Testis (tissue), 3 donors: ENCODE results near the gene MAPKBP1. TPM values are rescaled to one million over a fixed set of nuclear protein-coding genes. Genes with fewer than 3 reads are reported as not detected.
"Not testable (repeated sequence)": the region's sequence is repeated elsewhere in the genome, so short reads cannot be mapped to it uniquely, and the experiment has no call there.

ENCODE experiments used
- DNase-seq: peaks from one replicate; pipeline ENCODE4 v3.0.0-alpha.2; 2019
- H3K27ac ChIP-seq, 2 donors: fragments of 200-600 bp; sonication (generic); one replicate each; pipeline ENCODE4 v1.5.1; 2019
- H3K27me3 ChIP-seq: fragments of 200-600 bp; sonication (generic); one replicate; pipeline ENCODE4 v1.5.1; 2019
- H3K36me3 ChIP-seq: fragments of 200-600 bp; sonication (generic); one replicate; pipeline ENCODE4 v1.5.1; 2017; ENCODE audit warnings: low read depth; ENCODE audit errors: missing control alignments
- H3K4me1 ChIP-seq: fragments of 200-600 bp; sonication (generic); one replicate; pipeline ENCODE4 v1.5.1; 2019
- H3K4me3 ChIP-seq, 2 donors: fragments of 200-600 bp; sonication (generic); one replicate each; pipeline ENCODE4 v1.5.1; 2017 to 2019
- H3K9me3 ChIP-seq: fragments of 200-600 bp; sonication (generic); one replicate; pipeline ENCODE4 v1.5.1; 2017
- CTCF ChIP-seq, 3 experiments: fragments of 450-650 bp in 2 of 3; fragments of 200-600 bp in 1 of 3; sonication (generic) in 1 of 3; IDR thresholded peaks; one replicate each; pipeline ENCODE4 v1.5.1; 2016 to 2019; ENCODE audit warnings: antibody characterized with exemption in 3 of 3, mild to moderate bottlenecking in 2 of 3, moderate library complexity in 1 of 3
- POLR2A ChIP-seq: fragments of 450-650 bp; IDR thresholded peaks from one replicate; pipeline ENCODE4 v1.6.1; 2017; ENCODE audit warnings: antibody characterized with exemption, mild to moderate bottlenecking, moderate library complexity
- whole genome bisulfite sequencing, 2 donors: methylation state at CpG; one replicate each; pipeline ENCODE4 v1.1.5; 2018; 5-methylcytosine and 5-hydroxymethylcytosine counted together
- intact Hi-C: fragments of 100-400 bp; cut with DNase I; formaldehyde crosslinking; loops from one replicate; pipeline ENCODE4 v1.15.1; 2023; ENCODE audit warnings: low total_unique reads
- polyA plus RNA-seq: library from polyadenylated mRNA; stranded (reverse); fragments of 350-450 nt; fragmentation: Illumina TruSeq; extraction: RNeasy Lipid Tissue Mini Kit (QIAGEN cat#74804); gene quantifications from one replicate; pipeline ENCODE4 v1.2.3, GENCODE V29; 2014; ENCODE audit warnings: low read depth, low replicate concordance; ENCODE audit not compliant: insufficient read depth
- total RNA-seq, 2 donors: library from RNA; depleted of rRNA; stranded (reverse); fragments of >200 nt; gene quantifications; one replicate each; pipeline ENCODE4 v1.2.3, GENCODE V29; 2016

MAPKBP1 gene
- total and polyA plus RNA-seq, 3 donors from 2014 or later = 76.2 to 159 (median 156) TPM

- Histone ChIP-seq H3K4me1 (peaks cover 13% of the 10 kb centered on the region), H3K27ac (peak within 1 kb of the TSS; percentile 84 to 88), H3K4me3 (peak within 1 kb of the TSS; percentile 69 to 71), H3K36me3 (no peaks in the 10 kb centered on the region), H3K27me3 (no peaks in the 10 kb centered on the region), H3K9me3 (no peaks in the 10 kb centered on the region)
- peak; percentile 96 for DNase-seq
- TF ChIP-seq CTCF (IDR thresholded peaks at IDR 0.05) (no peak), POLR2A (peak; percentile 31)
- 0 to 1% methylated on average over 40 to 65 of the region's 66 CpGs for WGBS, 2 donors
- intact Hi-C loops = no loop called here
These were observed 53.9 kb downstream of the MAPKBP1 start, which contains the start of gene JMJD7 for GRCh38 chr15:41827880-41828806. TSS of gene JMJD7 (plus strand) at chr15:41828092. CDS start at chr15:41828125, 33 bp downstream.

GRCh38 chr15:41828807-41829141 lies 54.5 kb downstream of the MAPKBP1 start:
- TF ChIP-seq CTCF (IDR thresholded peaks at IDR 0.05) (no peak), POLR2A (no peak)
- H3K9me3 ChIP-seq = no peaks in the 10 kb centered on the region
- intact Hi-C loops = no loop called here
- peaks cover 13% of the 10 kb centered on the region for H3K4me1 ChIP-seq
- no peak for DNase-seq
- H3K36me3 ChIP-seq = no peaks in the 10 kb centered on the region
- no peaks in the 10 kb centered on the region for H3K27me3 ChIP-seq
- 7 to 8% methylated on average over 6 of the region's 6 CpGs for WGBS, 2 donors
- H3K27ac ChIP-seq = peak overlapping the region in 1 of 2 donors; percentile 88
- peak overlapping the region; percentile 69 to 71 for H3K4me3 ChIP-seq

- intact Hi-C loops = no loop called here
- 92 to 93% methylated on average over 12 to 13 of the region's 13 CpGs for WGBS, 2 donors
- H3K4me1 ChIP-seq = peaks cover 13% of the 10 kb centered on the region
- no peak for TF ChIP-seq POLR2A
- no peak for TF ChIP-seq CTCF (IDR thresholded peaks at IDR 0.05)
- no peaks in the 10 kb centered on the region for H3K9me3 ChIP-seq
- no peak overlapping the region for H3K4me3 ChIP-seq
- H3K27me3 ChIP-seq = no peaks in the 10 kb centered on the region
- no peak overlapping the region for H3K27ac ChIP-seq
- DNase-seq = no peak
- H3K36me3 ChIP-seq = no peaks in the 10 kb centered on the region
These were observed 55.8 kb downstream of the MAPKBP1 start for GRCh38 chr15:41829959-41830646.

GRCh38 chr15:41831291-41831690 lies 57.0 kb downstream of the MAPKBP1 start:
- H3K4me3 ChIP-seq, intact Hi-C loops, H3K9me3 ChIP-seq, H3K27ac ChIP-seq, DNase-seq, H3K36me3 ChIP-seq, H3K27me3 ChIP-seq: not testable (repeated sequence)
- peaks cover 13% of the 10 kb centered on the region for H3K4me1 ChIP-seq
- WGBS, 2 donors = 85 to 96% methylated on average over 4 of the region's 4 CpGs

GRCh38 chr15:41832208-41832607 lies 57.9 kb downstream of the MAPKBP1 start:
- no peaks in the 10 kb centered on the region for H3K36me3 ChIP-seq
- TF ChIP-seq CTCF (IDR thresholded peaks at IDR 0.05) (no peak), POLR2A (no peak)

More at GRCh38 chr15:41832208-41832607, 57.9 kb downstream of the MAPKBP1 start:
- Histone ChIP-seq H3K9me3 (no peaks in the 10 kb centered on the region), H3K4me1 (peaks cover 12% of the 10 kb centered on the region), H3K27ac (no peak overlapping the region), H3K4me3 (no peak overlapping the region), H3K27me3 (no peaks in the 10 kb centered on the region)
- 93 to 94% methylated on average over 3 to 10 of the region's 10 CpGs for WGBS, 2 donors
- DNase-seq = no peak
- intact Hi-C loops = no loop called here
